Cerebellar cortex (tissue), 1 donor: Measurements from ENCODE around the gene SDHAF1.

ENCODE experiments used
- DNase-seq: peaks from one replicate; pipeline ENCODE4 v3.0.0-alpha.2; 2015; ENCODE audit warnings: low spot score

The SDHAF1 gene

GRCh38 chr19:35986664-35987570 is 8.1 kb upstream of the SDHAF1 start:
- peak; percentile 69 for DNase-seq

GRCh38 chr19:35987571-35987896 is 7.5 kb upstream of the SDHAF1 start:
- no peak for DNase-seq

GRCh38 chr19:35988824-35989223 is 6.2 kb upstream of the SDHAF1 start:
- DNase-seq: no peak

- no peak for DNase-seq
Observed at GRCh38 chr19:35990156-35990555, 4.8 kb upstream of the SDHAF1 start.

- no peak for DNase-seq
Observed at GRCh38 chr19:35990771-35991730, 3.9 kb upstream of the SDHAF1 start.

- DNase-seq: no peak
Observed at GRCh38 chr19:35991731-35992450, 3.1 kb upstream of the SDHAF1 start.

GRCh38 chr19:35992907-35993765 is 1.9 kb upstream of the SDHAF1 start:
- no peak for DNase-seq

- DNase-seq: peak; percentile 44
Observed at GRCh38 chr19:35993923-35994598, 927 bp upstream of the SDHAF1 start.

GRCh38 chr19:35996777-35997176 is 1.8 kb downstream of the SDHAF1 start:
- DNase-seq: no peak

- DNase-seq: no peak
Observed at GRCh38 chr19:36001605-36002004, 6.6 kb downstream of the SDHAF1 start.

- DNase-seq: no peak
Observed at GRCh38 chr19:36003284-36003683, 8.3 kb downstream of the SDHAF1 start.

- no peak for DNase-seq
Observed at GRCh38 chr19:36006955-36007354, 12.0 kb downstream of the SDHAF1 start.

GRCh38 chr19:36008336-36008978 is 13.5 kb downstream of the SDHAF1 start, which contains the start of gene SYNE4:
Gene SYNE4 (minus strand): TSS chr19:36008813. CDS start chr19:36008681, 132 bp downstream.
- peak; percentile 93 for DNase-seq

GRCh38 chr19:36009220-36009619 is 14.2 kb downstream of the SDHAF1 start:
- peak; percentile 68 for DNase-seq

GRCh38 chr19:36009633-36010379 is 14.8 kb downstream of the SDHAF1 start:
- no peak for DNase-seq

GRCh38 chr19:36010402-36010801 is 15.4 kb downstream of the SDHAF1 start:
- DNase-seq: no peak

GRCh38 chr19:36013280-36014011 is 18.5 kb downstream of the SDHAF1 start:
- no peak for DNase-seq
